ENCODE data around the gene CHSY1.
"Not testable (repeated sequence)": the region's sequence is repeated elsewhere in the genome, so short reads cannot be mapped to it uniquely, and the experiment has no call there.

The CHSY1 gene

GRCh38 chr15:101133751-101134261 lies 118.0 kb downstream of the CHSY1 start:
- no peak for DNase-seq

DNA sequence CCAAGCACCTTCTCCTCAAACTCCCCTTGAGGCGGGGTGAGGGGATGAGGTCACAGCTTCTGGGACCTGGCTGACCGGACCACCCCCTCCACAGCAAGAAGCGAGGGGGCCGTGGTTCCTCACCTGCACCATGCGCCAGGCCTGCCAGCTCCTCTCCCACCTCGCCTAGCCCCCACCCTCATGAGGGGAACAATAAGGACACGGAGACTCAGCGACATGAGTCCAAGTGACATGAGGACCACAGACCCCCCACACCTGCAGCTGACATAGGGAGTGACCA lies 118.7 kb downstream of the CHSY1 start:
- DNase-seq: no peak

GRCh38 chr15:101132390-101133180 lies 119.3 kb downstream of the CHSY1 start:
- no peak for DNase-seq

DNA sequence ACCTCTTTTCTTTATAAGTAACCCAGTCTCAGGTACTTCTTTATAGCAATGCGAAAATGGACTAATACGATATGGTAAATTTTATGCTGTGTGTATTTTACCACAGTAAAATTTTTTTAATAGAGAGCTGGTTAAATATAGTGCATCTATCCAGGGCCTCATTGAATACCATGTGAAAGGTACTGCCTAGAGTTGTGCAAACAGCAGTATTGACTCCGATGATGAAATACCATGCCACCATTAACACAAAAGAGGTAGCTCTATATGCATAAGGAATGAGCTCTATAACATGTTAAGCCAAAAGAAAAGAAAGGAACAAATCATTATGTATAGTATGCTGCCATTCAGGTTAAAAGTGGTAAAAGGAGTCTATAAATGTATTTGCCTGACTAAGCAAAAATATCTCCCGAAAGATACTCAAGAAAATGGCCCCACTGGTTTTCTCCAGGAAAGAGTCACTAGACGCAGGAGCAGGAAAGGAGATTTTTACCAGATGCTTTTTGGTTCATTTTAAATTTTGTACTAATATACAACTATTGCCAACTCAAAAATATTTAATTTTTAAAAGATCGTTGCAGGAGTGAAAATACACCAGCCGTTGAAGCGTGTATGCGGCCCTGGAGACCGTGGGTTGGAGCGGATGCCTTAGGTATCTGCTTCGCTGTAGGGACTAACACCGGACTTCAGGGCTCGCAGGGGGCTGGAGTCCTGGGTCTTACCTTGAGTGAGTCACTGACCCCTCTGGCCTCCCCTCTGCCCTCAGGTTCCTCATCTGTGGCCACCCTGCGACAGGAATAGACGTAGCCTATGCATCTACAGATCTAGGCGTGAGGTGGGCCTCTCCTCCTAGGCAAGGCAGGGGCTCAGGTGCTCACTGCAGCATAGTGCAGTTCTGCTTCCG lies 120.1 kb downstream of the CHSY1 start:
- DNase-seq: no peak

DNA sequence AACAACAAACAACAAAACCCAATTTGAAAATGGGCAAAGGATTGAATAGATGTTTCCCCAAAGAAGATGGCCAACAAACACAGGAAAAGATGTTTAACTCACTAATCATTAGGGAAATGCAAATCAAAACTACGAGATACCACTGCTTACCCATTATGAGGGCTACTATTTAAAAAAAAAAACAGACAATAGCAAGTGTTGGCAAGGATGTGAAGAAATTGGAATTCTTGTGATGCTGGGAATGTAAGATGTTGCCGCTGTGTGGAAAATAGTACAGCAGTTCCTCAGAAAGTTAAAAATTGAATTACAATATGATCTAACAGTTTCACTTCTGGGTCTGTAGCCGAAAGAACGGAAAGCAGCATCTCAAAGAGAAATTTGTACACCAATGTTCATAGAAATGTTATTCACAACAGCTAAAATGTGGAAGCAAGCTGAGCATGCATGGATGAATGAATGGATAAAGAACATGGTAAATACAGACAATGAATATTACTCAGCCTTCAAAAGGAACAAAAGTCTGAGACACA lies 121.9 kb downstream of the CHSY1 start:
- DNase-seq: no peak

GRCh38 chr15:101128221-101129015 lies 123.4 kb downstream of the CHSY1 start:
- DNase-seq: no peak

DNA sequence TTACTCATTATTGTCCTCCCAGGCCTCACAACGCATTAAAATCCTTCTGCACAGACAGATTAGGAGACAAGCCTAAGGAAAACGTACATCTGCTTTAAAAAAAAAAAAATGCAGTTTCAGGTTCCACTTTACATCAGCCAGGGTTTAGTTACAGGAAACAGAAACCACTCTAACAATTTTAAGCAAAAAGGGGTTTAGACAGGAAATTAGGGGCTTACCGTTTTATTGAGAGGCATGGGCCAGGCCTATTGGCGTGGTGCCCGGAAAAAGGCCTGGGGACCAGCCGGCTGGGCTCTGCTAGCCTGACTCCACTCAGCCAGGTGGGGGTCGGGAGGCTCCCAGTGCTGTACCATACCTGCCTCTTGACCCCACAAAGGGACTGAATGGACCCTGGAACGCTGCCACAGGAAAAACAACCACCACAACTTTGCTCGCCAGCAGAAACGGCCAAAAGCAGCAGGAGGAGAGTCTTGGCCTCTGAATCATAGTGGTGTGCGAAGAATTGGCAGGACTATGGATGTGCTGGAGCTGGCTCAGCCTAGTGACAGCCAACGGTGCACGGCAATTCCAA lies 124.3 kb downstream of the CHSY1 start:
- DNase-seq: peak in 2 of 5 experiments; percentile 7 to 83

GRCh38 chr15:101126618-101127505 lies 125.0 kb downstream of the CHSY1 start:
- no peak for DNase-seq

- not testable (repeated sequence) for DNase-seq
Observed at GRCh38 chr15:101125881-101126428, 125.9 kb downstream of the CHSY1 start.
